GM21786 (cell line): ENCODE measurements around the gene PPP3CB.

Source experiments
- ATAC-seq: cut with Tn5 transposase; IDR thresholded peaks from one replicate; pipeline ENCODE4 v1.9.1; 2021; ENCODE audit not compliant: unreplicated experiment

PPP3CB gene

DNA sequence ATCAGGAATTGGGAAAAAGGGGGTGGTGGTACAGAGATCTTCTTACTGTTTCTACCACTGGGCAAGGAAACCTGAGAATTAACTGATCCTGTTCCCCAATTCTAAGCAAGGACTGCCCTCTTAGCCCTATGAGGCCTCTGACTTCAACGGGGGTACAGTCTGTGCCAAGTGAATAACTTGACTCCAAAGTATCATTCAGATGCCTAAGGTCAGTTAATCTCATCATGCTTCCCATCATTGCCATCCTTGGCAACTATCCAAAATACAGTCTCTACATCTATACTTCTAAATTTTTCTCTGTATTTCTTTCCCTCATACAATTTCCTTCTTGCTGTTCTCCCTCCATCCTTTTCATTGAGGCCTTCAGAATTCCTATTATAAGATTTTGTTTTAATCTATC lies 10.5 kb downstream of the PPP3CB start:
- ATAC-seq: no peak

DNA sequence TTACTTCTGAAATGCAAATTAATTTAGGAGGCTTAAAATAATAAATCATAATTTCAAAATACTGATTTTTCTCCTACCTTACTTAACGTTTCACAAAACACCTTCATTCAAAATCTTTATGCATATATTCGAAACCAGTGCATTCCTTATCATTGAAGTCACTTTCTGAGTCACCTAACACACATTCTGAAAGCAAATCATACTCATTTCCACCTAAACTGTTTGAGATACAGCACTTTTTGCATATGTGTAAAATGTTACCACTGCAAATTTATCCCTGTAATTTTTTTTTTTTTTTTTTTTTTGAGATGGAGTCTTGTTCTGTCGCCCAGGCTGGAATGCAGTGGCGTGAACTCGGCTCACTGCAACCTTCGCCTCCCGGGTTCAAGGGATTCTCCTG lies 15.7 kb downstream of the PPP3CB start:
- ATAC-seq: no peak

DNA sequence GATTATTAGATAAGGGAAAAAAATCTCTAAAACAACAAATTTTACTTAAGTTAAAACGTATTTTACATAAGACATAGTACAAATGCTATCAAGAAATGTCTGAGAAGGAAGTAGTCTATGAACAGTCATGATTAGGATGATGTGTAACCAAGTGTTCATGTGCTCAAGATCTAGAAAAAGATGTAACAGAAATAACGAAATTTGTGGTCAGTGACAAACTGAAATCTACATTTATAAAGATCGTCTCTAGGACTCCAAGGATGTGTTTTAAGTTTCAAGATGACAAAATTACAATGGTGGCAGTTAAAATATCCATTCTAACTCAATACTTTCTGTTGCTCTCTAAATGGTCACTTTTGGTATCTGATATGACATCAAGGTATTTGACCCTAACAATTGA lies 17.2 kb downstream of the PPP3CB start:
- no peak for ATAC-seq

DNA sequence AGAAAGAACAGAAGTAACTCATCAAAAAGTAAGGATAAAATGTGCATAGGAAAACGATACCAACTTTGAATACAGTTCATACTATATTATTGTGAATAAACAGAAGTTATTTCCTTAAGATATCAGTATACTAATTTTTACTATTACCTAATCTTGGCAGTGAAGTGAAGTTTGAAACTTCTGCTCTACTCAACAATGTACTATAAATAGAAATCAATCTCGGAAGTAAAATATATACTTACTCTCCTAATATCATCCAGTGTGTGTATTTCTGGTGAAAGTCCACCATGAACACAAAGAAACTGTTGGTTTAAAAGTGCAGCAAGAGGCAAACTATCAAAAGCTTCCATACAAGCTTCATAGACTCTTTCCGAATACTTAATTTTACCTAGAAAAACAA lies 24.6 kb downstream of the PPP3CB start:
- no peak for ATAC-seq

DNA sequence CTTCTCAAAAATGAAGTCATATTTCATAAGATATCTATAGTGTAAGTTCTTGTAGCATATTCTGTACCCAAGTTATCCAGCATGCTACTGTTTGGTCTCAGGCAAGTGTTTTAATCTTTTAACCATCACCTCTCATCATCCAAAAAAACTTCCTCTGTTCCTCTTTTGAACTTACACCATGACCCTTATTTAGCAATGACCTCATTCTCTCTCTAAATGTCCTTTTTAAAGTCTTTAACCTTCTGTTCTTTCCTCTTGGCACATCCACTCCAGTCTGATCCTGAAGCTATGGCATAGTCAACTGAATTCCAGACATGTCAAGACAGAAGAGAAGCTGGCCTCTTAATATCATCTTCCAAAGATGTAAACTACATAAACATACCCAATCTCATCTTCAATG lies 26.2 kb downstream of the PPP3CB start:
- no peak for ATAC-seq

DNA sequence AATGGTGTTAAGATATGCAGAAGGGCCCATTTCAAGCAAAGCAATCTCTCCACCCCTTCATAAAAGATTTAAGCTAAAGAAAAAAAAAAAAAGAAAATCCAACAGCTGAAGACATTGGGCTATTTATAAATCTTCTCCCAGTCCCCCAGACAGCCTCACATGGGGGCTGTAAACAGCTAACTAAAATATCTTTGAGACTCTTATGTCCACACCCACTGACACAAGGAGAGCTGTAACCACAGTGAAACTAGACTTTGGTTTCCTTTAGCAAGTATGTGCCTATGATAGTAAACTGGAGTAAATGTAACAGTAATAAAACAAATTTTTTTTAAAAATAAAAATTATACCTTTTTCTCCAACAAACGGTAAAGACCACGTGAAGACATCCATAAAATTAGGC lies 28.6 kb downstream of the PPP3CB start:
- no peak for ATAC-seq

DNA sequence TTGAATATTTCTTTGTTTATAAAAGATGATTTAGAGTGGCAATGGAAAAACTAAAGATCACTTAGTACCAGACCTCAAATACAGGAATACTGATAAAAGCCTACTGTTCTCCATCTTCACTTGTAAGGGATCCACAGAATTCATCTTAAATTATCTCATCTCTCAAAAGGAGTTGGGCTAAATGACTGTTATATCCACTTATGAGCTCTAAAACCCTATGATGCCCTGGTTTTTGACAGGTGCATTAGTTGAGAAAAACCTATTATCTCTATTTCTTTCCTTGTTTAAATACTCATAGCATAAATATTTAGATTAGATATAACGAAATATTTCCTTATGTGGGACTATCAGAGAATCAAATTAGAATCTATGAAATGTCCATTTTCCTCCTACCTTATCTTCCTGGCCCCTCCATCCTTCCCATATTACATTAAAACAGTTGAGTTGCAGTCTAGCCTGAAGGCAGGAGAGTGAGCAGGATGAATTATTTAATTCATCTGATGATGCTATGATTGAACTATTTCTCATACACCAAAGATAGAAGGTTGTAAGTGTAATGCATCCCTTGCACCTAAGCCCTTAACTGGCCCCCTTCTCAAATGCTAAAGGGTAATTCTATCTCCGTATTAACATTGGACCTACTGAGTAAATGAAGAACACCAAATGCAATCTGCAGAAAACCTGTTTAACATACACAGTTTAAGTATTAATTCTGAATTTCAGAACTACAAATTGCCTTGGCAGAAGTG lies 29.7 kb downstream of the PPP3CB start:
- ATAC-seq: no peak

DNA sequence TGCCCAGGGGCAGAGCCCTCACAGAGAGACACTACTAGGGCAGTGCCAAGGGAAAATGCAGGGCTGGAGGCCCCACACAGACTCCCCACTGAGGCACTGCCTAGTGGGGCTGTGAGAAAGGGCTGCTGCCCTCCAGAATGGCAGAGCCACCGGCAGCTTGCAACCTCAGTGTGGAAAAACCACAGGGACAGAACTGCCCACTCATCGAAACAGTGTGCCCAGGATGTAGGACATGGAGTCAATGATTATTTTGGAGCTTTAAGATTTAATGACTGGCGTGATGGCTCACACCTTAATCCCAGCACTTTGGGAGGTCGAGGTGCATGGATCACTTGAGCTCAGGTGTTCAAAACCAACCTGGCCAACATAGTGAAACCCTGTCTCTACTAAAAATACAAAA lies 34.9 kb downstream of the PPP3CB start:
- no peak for ATAC-seq

DNA sequence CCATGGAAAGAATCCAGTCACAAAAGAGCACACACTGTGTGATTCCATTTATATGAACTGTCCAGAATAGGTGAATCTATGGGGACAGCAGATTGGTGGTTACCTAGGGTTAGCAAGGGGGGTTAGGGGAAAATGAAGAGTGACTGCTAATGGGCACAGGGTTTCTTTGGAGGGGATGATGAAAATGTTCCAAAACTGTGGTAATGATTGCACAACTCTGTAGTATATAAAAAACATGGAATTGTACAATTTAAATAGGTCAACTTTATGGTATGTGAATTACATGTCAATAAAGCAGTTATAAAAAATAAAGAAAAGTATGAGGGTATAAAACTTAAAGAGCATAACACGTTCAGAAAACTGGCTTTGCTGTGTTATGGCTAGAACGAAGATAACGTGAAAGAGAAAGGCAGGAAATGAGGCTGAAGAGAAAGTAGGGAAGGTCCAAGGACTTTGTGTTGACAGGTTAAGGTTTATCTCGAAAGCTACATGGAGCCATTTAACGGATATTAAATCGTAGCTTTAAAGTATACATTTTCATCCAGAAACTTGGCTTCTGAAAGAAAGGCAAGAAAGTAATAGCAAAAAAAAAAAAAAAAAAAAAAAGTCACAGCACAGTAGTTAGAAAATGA lies 36.0 kb downstream of the PPP3CB start:
- ATAC-seq: no peak

DNA sequence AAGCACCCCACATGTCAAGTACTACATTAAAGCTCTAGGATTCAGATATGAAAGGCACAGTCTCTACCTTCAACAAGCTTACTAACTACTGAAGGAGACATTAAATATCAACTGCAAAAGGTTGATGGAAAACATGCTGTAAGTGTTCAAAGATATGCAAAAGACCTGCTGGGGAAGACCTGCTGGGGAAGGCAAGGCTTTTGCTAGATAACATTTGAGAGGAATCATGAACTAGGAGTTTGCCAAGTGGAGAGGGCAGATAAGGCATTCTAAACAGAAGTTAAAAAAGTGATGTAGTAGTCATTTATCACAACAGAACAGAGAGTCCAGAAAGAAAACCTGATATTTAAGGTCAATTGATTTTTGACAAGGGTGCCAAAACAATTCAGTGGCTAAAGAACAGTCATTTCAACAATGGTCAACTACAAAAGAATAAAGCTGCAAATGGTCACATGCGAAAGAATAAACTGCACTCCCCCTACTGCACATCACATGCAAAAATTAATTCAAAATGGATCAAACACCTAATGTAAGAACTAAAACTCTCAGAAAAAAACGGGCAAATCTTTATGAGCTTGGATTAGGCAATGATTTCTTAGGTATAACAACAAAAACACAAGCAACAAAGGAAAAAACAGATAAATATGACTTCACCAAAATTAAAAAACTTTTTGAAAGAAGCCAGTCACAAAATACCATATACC lies 39.5 kb downstream of the PPP3CB start:
- no peak for ATAC-seq

DNA sequence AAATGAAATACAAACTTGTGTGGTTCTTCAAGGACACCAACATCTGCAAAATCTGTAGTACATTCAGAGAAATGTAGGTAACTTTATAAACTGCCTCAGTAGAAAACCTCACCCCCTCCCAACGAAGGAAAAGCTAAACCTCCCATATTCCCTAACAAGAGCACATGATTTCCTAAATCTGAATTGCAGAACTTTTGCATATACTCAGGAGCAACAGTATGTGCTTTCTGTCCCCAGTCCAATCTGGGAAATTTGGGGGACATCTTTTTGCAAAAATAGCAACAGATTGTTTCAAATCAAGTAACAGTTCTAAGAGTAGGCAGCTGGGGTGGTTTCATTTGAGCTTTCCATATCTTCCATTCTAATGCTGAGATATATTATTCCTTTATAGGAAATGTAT lies 46.7 kb downstream of the PPP3CB start:
- ATAC-seq: no peak

DNA sequence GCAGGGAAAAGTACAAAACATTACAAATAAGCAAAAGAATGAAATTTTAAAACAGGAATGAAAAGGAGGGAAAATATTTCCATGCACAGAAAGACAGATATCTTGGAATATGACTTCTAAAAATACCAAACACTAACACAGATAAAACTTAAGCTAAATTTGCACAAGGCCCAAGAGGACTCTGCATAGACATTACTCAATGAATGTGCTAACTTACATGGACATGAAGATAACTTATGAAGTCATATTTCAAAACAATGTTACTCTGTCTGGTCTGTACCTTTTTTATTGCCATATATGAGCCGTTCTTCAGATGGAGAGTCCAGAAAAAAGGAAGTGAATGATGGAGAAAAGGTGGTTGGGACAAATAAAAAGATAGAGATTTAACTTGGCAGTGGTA lies 47.4 kb downstream of the PPP3CB start:
- ATAC-seq: no peak

DNA sequence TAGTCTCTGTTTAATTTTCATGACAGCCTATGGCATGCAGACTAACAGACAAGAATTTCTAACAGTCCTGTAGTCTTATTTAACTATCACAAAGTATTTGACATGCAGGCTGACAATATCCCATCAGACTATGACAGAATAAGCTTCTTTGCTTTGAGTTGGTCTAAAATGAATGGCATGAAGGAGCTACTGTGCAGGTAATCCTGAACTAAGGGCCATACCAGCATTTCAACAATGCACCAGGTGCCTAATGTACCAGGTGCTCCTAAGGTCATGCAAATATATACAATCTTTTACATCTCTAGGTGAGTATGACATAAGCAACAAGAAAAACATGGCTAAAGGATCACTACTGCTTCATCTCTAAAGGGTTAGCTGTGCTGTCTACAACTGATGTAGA lies 48.9 kb downstream of the PPP3CB start:
- ATAC-seq: no peak

DNA sequence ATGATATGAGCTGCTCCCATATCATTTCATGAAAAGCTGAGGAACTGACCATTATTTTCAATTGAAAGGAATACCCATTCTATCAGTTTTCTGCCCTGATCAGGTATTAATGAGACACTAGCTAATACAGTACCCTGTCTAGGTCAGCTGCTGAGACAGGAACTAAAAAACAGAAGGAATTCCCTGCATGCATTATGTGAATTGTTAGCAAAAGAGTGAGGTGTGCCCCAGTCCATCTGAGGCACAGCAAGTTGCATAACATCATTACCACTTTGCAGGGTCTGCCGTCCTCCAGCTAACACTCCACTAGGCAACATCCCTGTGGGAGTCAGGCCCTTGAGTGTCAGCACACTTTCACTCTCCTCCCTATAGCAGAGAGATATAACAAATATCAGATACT lies 51.4 kb downstream of the PPP3CB start:
- no peak for ATAC-seq

DNA sequence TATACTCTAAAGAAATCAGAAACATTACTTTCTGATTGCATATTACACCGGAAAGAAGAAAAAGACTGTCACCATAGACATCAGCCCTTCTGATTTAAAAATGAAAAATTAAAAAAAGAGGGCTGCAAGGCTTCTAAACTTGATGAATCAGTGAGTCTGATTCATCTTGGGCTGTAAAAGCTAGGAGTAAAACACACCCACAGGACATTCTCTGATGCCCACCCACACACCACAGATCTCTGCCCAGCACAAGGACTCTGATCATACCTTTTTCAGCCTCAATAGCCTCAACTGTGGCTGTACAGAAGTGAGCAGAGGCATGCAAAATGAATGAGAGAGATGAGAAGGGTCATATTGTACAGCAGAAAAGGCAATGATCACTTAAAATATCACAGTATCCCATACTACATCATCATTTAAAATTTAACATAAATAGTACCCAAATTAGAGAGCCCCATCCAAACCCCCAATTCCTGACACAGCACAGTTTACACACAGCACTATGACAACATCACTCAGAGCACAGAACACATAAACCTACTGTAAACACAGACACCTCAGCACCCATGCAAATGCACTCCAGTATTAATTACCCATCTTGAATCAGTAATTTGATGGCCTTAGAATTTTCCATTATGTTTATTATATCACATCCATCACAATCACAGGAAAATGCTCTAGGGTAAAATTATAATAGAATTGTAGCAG lies 56.1 kb downstream of the PPP3CB start:
- no peak for ATAC-seq

DNA sequence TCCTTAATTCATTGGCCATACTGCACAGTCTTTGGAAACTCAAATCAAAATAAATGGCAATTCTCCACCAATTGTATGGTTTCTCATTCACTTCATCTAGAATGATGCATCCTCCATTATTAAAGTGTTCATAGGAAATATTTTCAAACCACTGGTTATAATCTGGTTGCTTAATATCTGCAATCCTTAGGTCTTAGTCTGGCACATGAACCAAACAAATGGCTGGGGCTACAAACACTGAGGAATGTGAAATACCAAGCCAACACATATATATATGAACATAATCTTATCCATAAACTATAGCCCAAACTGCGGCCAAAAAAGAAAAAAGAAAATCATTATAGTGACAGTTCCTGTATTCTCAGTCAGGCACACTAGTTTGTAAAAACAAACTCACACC lies 56.8 kb downstream of the PPP3CB start:
- no peak for ATAC-seq

DNA sequence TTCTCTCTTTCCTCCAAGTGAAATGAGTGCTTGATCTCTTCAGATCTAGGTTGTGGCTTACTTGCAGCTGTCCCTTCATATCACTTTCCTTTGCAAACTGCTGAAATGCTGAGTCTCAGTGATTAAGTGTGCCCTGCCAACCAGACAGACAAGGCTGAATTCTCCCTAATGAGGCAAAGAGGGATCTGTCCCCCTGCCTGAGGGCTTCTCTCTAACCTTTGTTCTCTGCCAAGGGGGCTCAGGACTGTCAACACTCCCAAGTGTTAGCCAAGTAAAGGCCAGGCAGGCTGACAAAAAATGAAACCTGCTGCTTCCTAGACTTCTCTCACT lies 62.3 kb downstream of the PPP3CB start, which contains the start of gene MSS51:
MSS51 (minus strand) TSS at position 24 of the 330 bp plus-strand sequence. CDS start 5,277 bp downstream, outside the sequence.
- ATAC-seq: no peak

DNA sequence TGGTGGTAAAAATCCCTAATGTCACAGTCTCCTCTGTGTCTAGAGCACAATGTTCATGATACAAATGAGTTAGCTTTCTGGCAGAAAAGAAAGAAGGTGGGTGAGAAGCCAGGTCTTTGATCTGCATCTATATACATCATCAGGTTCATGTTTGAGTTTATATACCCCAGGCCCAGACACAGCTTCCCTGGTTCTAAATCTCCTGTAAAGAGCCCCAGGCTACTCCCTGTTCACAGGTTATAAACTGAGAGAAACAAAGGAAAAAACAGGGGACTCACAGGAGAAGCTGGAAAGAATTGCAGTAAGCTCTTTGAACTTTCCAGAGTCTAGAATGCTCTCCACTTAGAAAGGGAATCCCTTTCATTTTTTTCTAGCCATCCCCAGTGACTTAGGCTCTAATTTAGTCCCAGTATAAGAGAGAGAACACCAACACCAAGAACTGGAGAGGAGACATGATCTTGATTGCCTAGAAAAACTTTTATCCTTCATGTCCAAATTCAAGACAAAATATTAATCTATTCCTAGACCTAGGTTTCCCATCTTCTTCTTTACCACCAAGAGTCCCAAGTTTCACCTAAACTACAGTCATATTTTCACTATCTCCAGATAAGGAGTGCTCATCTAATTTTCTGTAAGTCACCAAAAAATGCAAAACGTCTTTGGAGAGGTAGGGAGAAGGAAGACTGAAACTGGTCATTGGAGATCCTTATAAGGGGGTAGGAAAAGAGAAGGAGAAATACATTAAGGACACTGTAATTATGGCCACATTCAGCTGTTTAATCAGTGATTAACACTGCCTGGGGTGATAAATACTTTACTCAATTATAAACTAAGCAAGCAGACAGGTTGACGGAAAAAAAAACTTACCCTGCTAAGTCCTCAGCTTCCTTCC lies 62.9 kb downstream of the PPP3CB start:
- ATAC-seq: no peak

DNA sequence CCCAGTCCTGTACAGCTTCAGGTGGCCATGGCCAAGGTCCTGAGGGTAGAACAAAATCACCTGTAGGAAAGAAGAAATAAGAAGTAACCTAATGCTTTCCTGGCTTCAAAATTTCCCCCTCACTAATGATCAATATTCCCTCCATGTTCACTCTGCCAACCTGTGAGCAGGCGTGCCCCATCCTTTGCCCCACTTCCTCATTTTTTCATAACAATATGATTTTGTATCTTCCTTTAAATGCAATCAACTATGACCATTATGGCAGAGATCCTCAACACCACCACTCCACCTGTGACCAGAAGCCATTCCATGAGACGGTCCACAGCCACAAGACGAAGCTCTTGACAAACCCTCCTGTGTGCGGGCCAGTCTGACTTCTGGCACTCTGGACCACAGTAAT lies 69.5 kb downstream of the PPP3CB start:
- ATAC-seq: no peak

DNA sequence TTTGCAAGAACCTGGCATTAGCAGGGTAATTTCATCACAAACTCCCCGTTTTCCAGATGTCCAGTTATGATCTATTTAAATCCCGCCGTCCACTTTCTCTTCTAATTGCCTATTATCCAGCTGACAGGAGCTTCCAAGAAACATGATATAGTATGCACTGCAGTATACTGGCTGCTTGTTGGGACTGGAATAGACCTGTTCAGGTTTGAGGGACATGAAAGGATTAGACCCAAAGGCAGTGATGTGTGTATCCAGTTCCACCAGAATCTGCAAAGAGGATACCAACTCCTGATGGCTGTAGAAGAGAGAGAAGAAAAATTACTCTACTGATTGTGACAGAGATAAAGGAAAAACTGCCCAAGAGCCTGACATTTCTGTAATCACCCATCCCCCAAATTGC lies 71.3 kb downstream of the PPP3CB start:
- ATAC-seq: no peak

DNA sequence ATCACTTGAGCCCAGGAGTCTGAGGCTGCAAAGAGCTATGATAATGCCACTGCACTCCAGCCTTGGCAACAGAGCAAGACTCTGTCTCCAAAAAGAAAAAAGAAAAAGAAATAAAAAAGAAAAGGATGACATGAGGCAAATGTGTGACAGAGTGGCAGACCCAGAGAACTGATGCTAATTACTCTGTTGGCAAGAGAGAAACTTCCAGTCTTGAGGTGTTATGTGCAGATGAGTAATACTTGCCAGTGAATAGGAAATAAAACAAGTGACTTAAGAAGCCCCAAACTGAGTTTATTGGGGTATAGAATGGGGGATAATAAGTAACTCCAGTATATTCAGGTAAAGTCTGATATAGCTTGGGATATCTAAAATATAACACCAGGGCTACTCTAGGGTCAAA lies 72.5 kb downstream of the PPP3CB start:
- ATAC-seq: no peak
